RWPE2 (cell line): Measurements from ENCODE around the gene NUDT6.
"Not testable (repeated sequence)": the region's sequence is repeated elsewhere in the genome, so short reads cannot be mapped to it uniquely, and the experiment has no call there.

ENCODE experiments used
- ATAC-seq: fragments of 200-7000 bp; cut with Tn5 transposase; 3 replicates; pipeline ENCODE4 v1.9.1; 2021; ENCODE audit warnings: low read depth
- DNase-seq: peaks from one replicate; pipeline ENCODE4 v3.0.0-alpha.2; 2020; ENCODE audit warnings: low spot score
- H3K27ac ChIP-seq: fragments of 450-650 bp; 2 replicates; pipeline ENCODE4 v1.5.1; 2017; ENCODE audit warnings: mild to moderate bottlenecking; ENCODE audit not compliant: poor library complexity, severe bottlenecking
- H3K27me3 ChIP-seq: fragments of 250-450 bp; sonication (Bioruptor Pico); 2 replicates; pipeline ENCODE4 v1.5.1; 2021; ENCODE audit warnings: mild to moderate bottlenecking, moderate library complexity; ENCODE audit not compliant: insufficient read depth, poor library complexity, severe bottlenecking
- H3K36me3 ChIP-seq: fragments of 250-450 bp; sonication (Bioruptor Pico); 2 replicates; pipeline ENCODE4 v1.5.1; 2020; ENCODE audit warnings: low read depth, mild to moderate bottlenecking, moderate library complexity
- H3K4me1 ChIP-seq: fragments of 250-450 bp; sonication (Bioruptor Pico); 2 replicates; pipeline ENCODE4 v1.5.1; 2021; ENCODE audit warnings: mild to moderate bottlenecking, moderate library complexity; ENCODE audit not compliant: insufficient read depth, poor library complexity, severe bottlenecking
- H3K4me3 ChIP-seq: fragments of 250-450 bp; sonication (Bioruptor Pico); 2 replicates; pipeline ENCODE4 v1.5.1; 2021; ENCODE audit warnings: mild to moderate bottlenecking, moderate library complexity; ENCODE audit not compliant: severe bottlenecking
- H3K9me3 ChIP-seq: fragments of 250-450 bp; sonication (Bioruptor Pico); 2 replicates; pipeline ENCODE4 v1.5.1; 2021; ENCODE audit warnings: mild to moderate bottlenecking, moderate library complexity; ENCODE audit not compliant: severe bottlenecking
- CTCF ChIP-seq: fragments of 450-650 bp; IDR thresholded peaks from one replicate; pipeline ENCODE4 v1.5.1; 2017; ENCODE audit warnings: mild to moderate bottlenecking, moderate library complexity; ENCODE audit not compliant: poor library complexity, severe bottlenecking

NUDT6 gene

GRCh38 chr4:122953924-122954323, 31.5 kb upstream of the NUDT6 start:
- H3K9me3 ChIP-seq = no peaks in the 10 kb centered on the region
- no peak overlapping the region for H3K4me3 ChIP-seq
- ATAC-seq (no peak), DNase-seq (no peak)
- no peak for TF ChIP-seq CTCF
- H3K36me3 ChIP-seq = peaks cover 18% of the 10 kb centered on the region
- no peak overlapping the region for H3K27ac ChIP-seq
- no peaks in the 10 kb centered on the region for H3K27me3 ChIP-seq
- H3K4me1 ChIP-seq = no peaks in the 10 kb centered on the region

GRCh38 chr4:122952028-122952427, 29.6 kb upstream of the NUDT6 start:
- H3K27me3 ChIP-seq = no peaks in the 10 kb centered on the region
- no peak overlapping the region for H3K4me3 ChIP-seq
- ATAC-seq (no peak), DNase-seq (no peak)
- no peaks in the 10 kb centered on the region for H3K9me3 ChIP-seq
- peaks cover 35% of the 10 kb centered on the region for H3K36me3 ChIP-seq
- H3K27ac ChIP-seq = no peak overlapping the region
- TF ChIP-seq CTCF = no peak
- no peaks in the 10 kb centered on the region for H3K4me1 ChIP-seq

- DNase-seq (no peak), ATAC-seq (no peak)
- no peak for TF ChIP-seq CTCF
- Histone ChIP-seq H3K9me3 (no peaks in the 10 kb centered on the region), H3K27ac (no peak overlapping the region), H3K4me3 (no peak overlapping the region), H3K27me3 (no peaks in the 10 kb centered on the region), H3K36me3 (peaks cover 43% of the 10 kb centered on the region), H3K4me1 (no peaks in the 10 kb centered on the region)
Measured at GRCh38 chr4:122948671-122949070, 26.3 kb upstream of the NUDT6 start.

GRCh38 chr4:122946142-122946541, 23.7 kb upstream of the NUDT6 start:
- TF ChIP-seq CTCF = no peak
- H3K4me1 ChIP-seq = no peaks in the 10 kb centered on the region
- no peak for DNase-seq
- no peak overlapping the region for H3K27ac ChIP-seq
- H3K9me3 ChIP-seq = no peaks in the 10 kb centered on the region
- H3K27me3 ChIP-seq = no peaks in the 10 kb centered on the region
- H3K4me3 ChIP-seq = no peak overlapping the region
- ATAC-seq = no peak
- peaks cover 39% of the 10 kb centered on the region for H3K36me3 ChIP-seq

GRCh38 chr4:122945136-122945535, 22.7 kb upstream of the NUDT6 start:
- not testable (repeated sequence) for H3K27ac ChIP-seq, H3K4me3 ChIP-seq, H3K9me3 ChIP-seq, H3K4me1 ChIP-seq, DNase-seq, H3K27me3 ChIP-seq, ATAC-seq
- H3K36me3 ChIP-seq = peaks cover 35% of the 10 kb centered on the region
